IMR-90 (cell line): ENCODE data around the gene SPC25. TPM values are rescaled to one million over a fixed set of nuclear protein-coding genes. Genes with fewer than 3 reads are reported as not detected.

Experiments used
- ATAC-seq: fragments of 200-7000 bp; cut with Tn5 transposase; 2 replicates; pipeline ENCODE4 v1.9.1; 2020; ENCODE audit warnings: low read depth, mild to moderate bottlenecking, moderate library complexity
- BruUV-seq: library from RNA; stranded (reverse); fragments of 400-500 nt; replicated peaks from 2 replicates; lab custom pipeline; 2021; lab: Mats Ljungman, UMichigan
- CTCF ChIA-PET: fragments of 300-600 bp; formaldehyde crosslinking; extraction: SDS; loops from one replicate; lab custom pipeline; 2021; ENCODE audit warnings: antibody characterized with exemption; lab: Yijun Ruan, JAX
- POLR2A ChIA-PET: fragments of 300-600 bp; sonication (Branson Sonifier 250); formaldehyde crosslinking; loops from one replicate; lab custom pipeline; 2022; ENCODE audit warnings: antibody characterized with exemption; ENCODE audit not compliant: unreplicated experiment; lab: Charles Lee
- DNase-seq: peaks from one replicate; pipeline ENCODE4 v3.0.0; 2013
- H2AFZ ChIP-seq: replicated peaks from 2 replicates; pipeline ENCODE3; 2013; ENCODE audit warnings: low read length, mild to moderate bottlenecking; ENCODE audit not compliant: poor library complexity
- H2AK5ac ChIP-seq: 2 replicates; pipeline ENCODE4 v1.6.1; 2013; ENCODE audit warnings: low read depth, low read length, inconsistent platforms
- H2AK9ac ChIP-seq: replicated peaks from 2 replicates; pipeline ENCODE3; 2013; ENCODE audit warnings: mild to moderate bottlenecking, low read depth, low read length, moderate library complexity; ENCODE audit not compliant: poor library complexity
- H2BK120ac ChIP-seq: 2 replicates; pipeline ENCODE4 v1.6.1; 2013; ENCODE audit warnings: low read depth, low read length, inconsistent platforms
- H2BK15ac ChIP-seq: 3 replicates; pipeline ENCODE4 v1.6.1; 2013; ENCODE audit warnings: low read depth, low read length, inconsistent platforms
- H2BK20ac ChIP-seq: 2 replicates; pipeline ENCODE4 v1.6.1; 2013; ENCODE audit warnings: low read depth, mild to moderate bottlenecking, inconsistent platforms, low read length, moderate library complexity
- H2BK5ac ChIP-seq: 2 replicates; pipeline ENCODE4 v1.6.1; 2013; ENCODE audit warnings: mild to moderate bottlenecking, low read depth, low read length, inconsistent platforms; ENCODE audit not compliant: poor library complexity, severe bottlenecking
- H3K14ac ChIP-seq: replicated peaks from 2 replicates; pipeline ENCODE4 v1.6.1; 2013; ENCODE audit warnings: low read depth, low read length, inconsistent platforms
- H3K18ac ChIP-seq: 2 replicates; pipeline ENCODE4 v1.6.1; 2013; ENCODE audit warnings: low read depth, low read length, control low read depth
- H3K23ac ChIP-seq: 2 replicates; pipeline ENCODE4 v1.6.1; 2013; ENCODE audit warnings: low read depth, low read length, inconsistent platforms
- H3K27ac ChIP-seq: 2 replicates; pipeline ENCODE4 v1.5.1; 2013; ENCODE audit warnings: mild to moderate bottlenecking, control low read depth, low read length; ENCODE audit not compliant: insufficient read depth
- H3K27me3 ChIP-seq: 2 replicates; pipeline ENCODE4 v1.6.1; 2013; ENCODE audit warnings: low read length; ENCODE audit not compliant: control insufficient read depth, insufficient read depth
- H3K36me3 ChIP-seq: 2 replicates; pipeline ENCODE4 v1.6.1; 2013; ENCODE audit warnings: low read length, mixed read lengths; ENCODE audit not compliant: control insufficient read depth, insufficient read depth
- H3K4ac ChIP-seq: 2 replicates; pipeline ENCODE4 v1.6.1; 2013; ENCODE audit warnings: low read depth, low read length, inconsistent platforms
- H3K4me1 ChIP-seq: 2 replicates; pipeline ENCODE4 v1.6.1; 2013; ENCODE audit warnings: low read length, mixed read lengths; ENCODE audit not compliant: control insufficient read depth, insufficient read depth
- H3K4me2 ChIP-seq: 2 replicates; pipeline ENCODE4 v1.6.1; 2013; ENCODE audit warnings: low read depth, mild to moderate bottlenecking, control low read depth, low read length, moderate library complexity
- H3K4me3 ChIP-seq: 2 replicates; pipeline ENCODE4 v1.5.1; 2013; ENCODE audit warnings: low read depth, mild to moderate bottlenecking, control low read depth, low read length, moderate library complexity; ENCODE audit not compliant: insufficient read depth
- H3K56ac ChIP-seq: 2 replicates; pipeline ENCODE4 v1.6.1; 2013; ENCODE audit warnings: low read length, inconsistent platforms; ENCODE audit not compliant: insufficient read depth; ENCODE audit errors: extremely low read depth
- H3K79me1 ChIP-seq, 2 experiments: 2 replicates each; pipeline ENCODE4 v1.6.1; 2013; ENCODE audit warnings: low read length in 2 of 2, inconsistent platforms in 1 of 2, low read depth in 1 of 2
- H3K9ac ChIP-seq: 2 replicates; pipeline ENCODE4 v1.6.1; 2013; ENCODE audit warnings: low read depth, low read length, control low read depth
- H3K9me1 ChIP-seq: 2 replicates; pipeline ENCODE4 v1.6.1; 2013; ENCODE audit warnings: low read length, inconsistent platforms; ENCODE audit not compliant: insufficient read depth
- H3K9me3 ChIP-seq: 2 replicates; pipeline ENCODE4 v1.6.1; 2013; ENCODE audit warnings: low read length; ENCODE audit not compliant: control insufficient read depth, insufficient read depth
- H4K20me1 ChIP-seq: 2 replicates; pipeline ENCODE4 v1.6.1; 2013; ENCODE audit warnings: low read length, inconsistent platforms; ENCODE audit not compliant: insufficient read depth
- H4K5ac ChIP-seq: 2 replicates; pipeline ENCODE4 v1.6.1; 2013; ENCODE audit warnings: mild to moderate bottlenecking, low read depth, low read length, control low read depth
- H4K8ac ChIP-seq, 2 experiments: 2 replicates each; pipeline ENCODE4 v1.6.1; 2013; ENCODE audit warnings: low read depth in 2 of 2, low read length in 2 of 2, control low read depth in 1 of 2, inconsistent platforms in 1 of 2
- H4K91ac ChIP-seq: 2 replicates; pipeline ENCODE4 v1.6.1; 2013; ENCODE audit warnings: low read depth, low read length, inconsistent platforms; ENCODE audit not compliant: insufficient read depth
- CEBPB ChIP-seq: IDR thresholded peaks from 2 replicates; pipeline ENCODE4 v1.6.1; 2012; ENCODE audit warnings: low read depth, low read length, improper control_type of control experiment
- FOS ChIP-seq: fragments of 150-350 bp; IDR thresholded peaks from 2 replicates; pipeline ENCODE4 v1.6.1; 2016; ENCODE audit warnings: low read depth, low read length
- MAFK ChIP-seq: IDR thresholded peaks from 2 replicates; pipeline ENCODE4 v1.6.1; 2012; ENCODE audit warnings: low read depth, low read length, improper control_type of control experiment
- MAZ ChIP-seq: IDR thresholded peaks from 2 replicates; pipeline ENCODE4 v1.6.1; 2012; ENCODE audit warnings: low read depth, mild to moderate bottlenecking, low read length, improper control_type of control experiment, moderate library complexity, borderline replicate concordance
- MXI1 ChIP-seq: IDR thresholded peaks from 2 replicates; pipeline ENCODE4 v1.6.1; 2012; ENCODE audit warnings: low read depth, mild to moderate bottlenecking, low read length, moderate library complexity, borderline replicate concordance
- NFE2L2 ChIP-seq: fragments of 150-350 bp; IDR thresholded peaks from 2 replicates; pipeline ENCODE4 v1.6.1; 2016; ENCODE audit warnings: low read depth, mild to moderate bottlenecking, low read length
- POLR2A ChIP-seq: IDR thresholded peaks from 2 replicates; pipeline ENCODE4 v1.6.1; 2012; ENCODE audit warnings: mild to moderate bottlenecking, low read depth, low read length
- RAD21 ChIP-seq: IDR thresholded peaks from 2 replicates; pipeline ENCODE4 v1.6.1; 2012; ENCODE audit warnings: low read length, improper control_type of control experiment
- RFX5 ChIP-seq: IDR thresholded peaks from 2 replicates; pipeline ENCODE4 v1.8.0; 2012; ENCODE audit warnings: low read depth, mild to moderate bottlenecking, low read length, moderate library complexity
- WGBS, 2 experiments: methylation state at CpG; one replicate each; pipeline versions ENCODE4 v1.1.5 to v1.1.7; 2013; ENCODE audit warnings: missing lambda C conversion rate in 2 of 2; ENCODE audit not compliant: insufficient read length in 1 of 2; ENCODE audit errors: extremely low coverage in 2 of 2; 5-methylcytosine and 5-hydroxymethylcytosine counted together
- dilution Hi-C: fragments of 300-500 bp; cut with HindIII; formaldehyde crosslinking; loops from one replicate; pipeline ENCODE4 v1.14.3; 2018; ENCODE audit warnings: low sequenced_read_pairs; ENCODE audit not compliant: unreplicated experiment
- in situ Hi-C: fragments of 300-500 bp; cut with MboI; formaldehyde crosslinking; loops from 3 replicates; pipeline ENCODE4 v1.14.3; 2019; ENCODE audit warnings: low sequenced_read_pairs, inconsistent platforms, mixed read lengths
- intact Hi-C: fragments of 100-400 bp; cut with micrococcal nuclease; formaldehyde crosslinking; loops from 2 replicates; pipeline ENCODE4 v1.10.0; 2022
- polyA plus RNA-seq, 3 experiments: library from polyadenylated mRNA; depleted of rRNA; stranded (reverse); fragments of >200 nt; gene quantifications; 2 replicates each; pipeline ENCODE4 v1.2.3, GENCODE V29; 2012; ENCODE audit warnings: low replicate concordance in 1 of 3
- total RNA-seq: library from RNA; depleted of rRNA; stranded (reverse); fragments of >200 nt; gene quantifications from 2 replicates; pipeline ENCODE4 v1.2.3, GENCODE V29; 2012
- TF ChIP-seq, protein P1 (sequence below): fragments of 150-350 bp; IDR thresholded peaks from 2 replicates; pipeline ENCODE4 v1.6.1; 2016; ENCODE audit warnings: low read depth, mild to moderate bottlenecking, low read length, moderate library complexity, borderline replicate concordance
- TF ChIP-seq, protein P2 (sequence below): conservative IDR thresholded peaks from 2 replicates; pipeline ENCODE4 v1.5.1; 2012; ENCODE audit warnings: mild to moderate bottlenecking, low read depth, low read length, improper control_type of control experiment
- TF ChIP-seq, protein P3 (sequence below): fragments of 150-350 bp; IDR thresholded peaks from 2 replicates; pipeline ENCODE4 v1.6.1; 2017; ENCODE audit warnings: mild to moderate bottlenecking, antibody characterized with exemption, low read length, low read depth

Gene SPC25
- total and polyA plus RNA-seq, 2 of the 4 experiments (the other 2 are of a cell fraction) = 2.0 to 7.1 TPM

DNA sequence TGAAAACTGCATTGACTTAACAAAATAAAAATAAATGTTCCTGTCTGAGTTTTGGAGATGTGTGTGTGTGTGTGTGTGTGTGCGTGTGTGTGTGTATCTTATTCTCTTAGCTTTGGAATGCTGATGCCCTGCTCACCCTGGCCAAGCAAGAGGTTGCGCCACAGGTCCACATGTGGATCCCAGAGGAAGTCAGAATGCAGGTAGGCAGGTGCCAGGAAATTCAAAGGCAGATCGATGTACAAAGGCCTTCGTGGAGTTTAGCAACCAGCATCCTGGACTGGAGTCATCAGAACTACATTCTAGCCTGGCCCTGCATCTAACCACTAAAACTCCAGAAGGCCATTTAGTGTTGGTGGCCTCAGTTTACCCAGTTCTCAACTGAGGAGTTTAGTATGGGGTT, 23.3 kb upstream of the SPC25 start (continued):
- TF ChIP-seq, protein P1, sequence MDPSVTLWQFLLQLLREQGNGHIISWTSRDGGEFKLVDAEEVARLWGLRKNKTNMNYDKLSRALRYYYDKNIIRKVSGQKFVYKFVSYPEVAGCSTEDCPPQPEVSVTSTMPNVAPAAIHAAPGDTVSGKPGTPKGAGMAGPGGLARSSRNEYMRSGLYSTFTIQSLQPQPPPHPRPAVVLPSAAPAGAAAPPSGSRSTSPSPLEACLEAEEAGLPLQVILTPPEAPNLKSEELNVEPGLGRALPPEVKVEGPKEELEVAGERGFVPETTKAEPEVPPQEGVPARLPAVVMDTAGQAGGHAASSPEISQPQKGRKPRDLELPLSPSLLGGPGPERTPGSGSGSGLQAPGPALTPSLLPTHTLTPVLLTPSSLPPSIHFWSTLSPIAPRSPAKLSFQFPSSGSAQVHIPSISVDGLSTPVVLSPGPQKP = no peak
- TF ChIP-seq CEBPB = no peak

DNA sequence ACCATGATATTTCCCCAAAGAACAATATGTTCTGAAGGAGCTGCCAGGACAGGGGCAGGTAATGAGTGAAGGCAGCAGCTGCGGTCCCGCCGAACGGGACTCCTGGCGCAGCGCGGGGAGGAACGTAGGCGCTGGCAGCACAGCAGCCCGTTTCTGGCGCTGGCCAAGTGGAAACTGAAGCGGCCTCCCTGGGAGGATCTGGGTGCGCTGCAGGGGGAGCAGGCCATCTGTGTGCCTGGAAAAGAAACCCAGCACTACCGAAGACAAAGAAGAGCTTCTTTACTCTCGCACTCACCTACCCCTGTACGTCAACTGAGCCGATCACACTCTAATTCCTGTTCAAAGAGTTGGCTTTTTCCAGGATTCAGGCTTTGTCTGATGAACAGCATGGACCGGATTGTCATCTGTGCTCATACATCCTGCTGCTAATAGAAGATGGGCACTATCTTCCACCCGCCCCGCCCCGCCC, 22.7 kb upstream of the SPC25 start:
- no peaks in the 10 kb centered on the region for H3K9me3 ChIP-seq
- H2BK20ac ChIP-seq = no peak overlapping the region
- no peak overlapping the region for H4K8ac ChIP-seq
- dilution Hi-C loops = no loop called here
- no peak overlapping the region for H2BK5ac ChIP-seq
- H3K36me3 ChIP-seq = no peaks in the 10 kb centered on the region
- no peak overlapping the region for H3K14ac ChIP-seq
- POLR2A ChIA-PET = no interaction called here
- in situ Hi-C loops = no loop called here
- no peak overlapping the region for H4K5ac ChIP-seq
- no peak overlapping the region for H3K18ac ChIP-seq
- H4K20me1 ChIP-seq = no peaks in the 10 kb centered on the region
- no peaks in the 10 kb centered on the region for H3K4me1 ChIP-seq
- intact Hi-C loops = loop anchor here (10.0 kb wide), 1 partner anchor 778 kb away; no protein-coding TSS in a partner anchor
- H3K4ac ChIP-seq = no peak overlapping the region
- H3K9me1 ChIP-seq = no peaks in the 10 kb centered on the region
- no TSS peak for BruUV-seq
- H2AK9ac ChIP-seq = no peak overlapping the region
- no peak overlapping the region for H3K23ac ChIP-seq
- H2BK120ac ChIP-seq = no peak overlapping the region
- DNase-seq = peak; percentile 4
- peak; percentile 68 for ATAC-seq
- H3K9ac ChIP-seq = 0 out of 2 replicates have a peak overlapping the region, but pooled peaks have one; percentile 41
- H3K27me3 ChIP-seq = peaks cover 16% of the 10 kb centered on the region
- no peak overlapping the region for H2BK15ac ChIP-seq
- peak overlapping the region; percentile 15 for H3K4me3 ChIP-seq
- no peaks in the 10 kb centered on the region for H3K79me1 ChIP-seq
- H2AFZ ChIP-seq = peak overlapping the region; percentile 19
- H3K56ac ChIP-seq = no peak overlapping the region
- H3K27ac ChIP-seq = no peak overlapping the region
- WGBS, 2 experiments = 37% methylated on average over 3 of the region's 21 CpGs; no CpG with 5 or more reads in 1 of the 2 experiments
- no peak overlapping the region for H2AK5ac ChIP-seq
- CTCF ChIA-PET = interaction anchor here (0.6 kb wide), 1 partner anchor 641 kb away, joined by 3 read pairs; no protein-coding TSS in a partner anchor
- peak overlapping the region; percentile 82 for H3K4me2 ChIP-seq
- no peak overlapping the region for H4K91ac ChIP-seq
- TF ChIP-seq MXI1 = no peak
- TF ChIP-seq NFE2L2 = no peak
- TF ChIP-seq, protein P2, sequence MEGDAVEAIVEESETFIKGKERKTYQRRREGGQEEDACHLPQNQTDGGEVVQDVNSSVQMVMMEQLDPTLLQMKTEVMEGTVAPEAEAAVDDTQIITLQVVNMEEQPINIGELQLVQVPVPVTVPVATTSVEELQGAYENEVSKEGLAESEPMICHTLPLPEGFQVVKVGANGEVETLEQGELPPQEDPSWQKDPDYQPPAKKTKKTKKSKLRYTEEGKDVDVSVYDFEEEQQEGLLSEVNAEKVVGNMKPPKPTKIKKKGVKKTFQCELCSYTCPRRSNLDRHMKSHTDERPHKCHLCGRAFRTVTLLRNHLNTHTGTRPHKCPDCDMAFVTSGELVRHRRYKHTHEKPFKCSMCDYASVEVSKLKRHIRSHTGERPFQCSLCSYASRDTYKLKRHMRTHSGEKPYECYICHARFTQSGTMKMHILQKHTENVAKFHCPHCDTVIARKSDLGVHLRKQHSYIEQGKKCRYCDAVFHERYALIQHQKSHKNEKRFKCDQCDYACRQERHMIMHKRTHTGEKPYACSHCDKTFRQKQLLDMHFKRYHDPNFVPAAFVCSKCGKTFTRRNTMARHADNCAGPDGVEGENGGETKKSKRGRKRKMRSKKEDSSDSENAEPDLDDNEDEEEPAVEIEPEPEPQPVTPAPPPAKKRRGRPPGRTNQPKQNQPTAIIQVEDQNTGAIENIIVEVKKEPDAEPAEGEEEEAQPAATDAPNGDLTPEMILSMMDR = no peak
- no peak for TF ChIP-seq RFX5
- TF ChIP-seq RAD21 = no peak
- TF ChIP-seq POLR2A = no peak
- TF ChIP-seq, protein P3, sequence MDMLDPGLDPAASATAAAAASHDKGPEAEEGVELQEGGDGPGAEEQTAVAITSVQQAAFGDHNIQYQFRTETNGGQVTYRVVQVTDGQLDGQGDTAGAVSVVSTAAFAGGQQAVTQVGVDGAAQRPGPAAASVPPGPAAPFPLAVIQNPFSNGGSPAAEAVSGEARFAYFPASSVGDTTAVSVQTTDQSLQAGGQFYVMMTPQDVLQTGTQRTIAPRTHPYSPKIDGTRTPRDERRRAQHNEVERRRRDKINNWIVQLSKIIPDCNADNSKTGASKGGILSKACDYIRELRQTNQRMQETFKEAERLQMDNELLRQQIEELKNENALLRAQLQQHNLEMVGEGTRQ = no peak
- TF ChIP-seq MAFK = no peak
- no peak for TF ChIP-seq FOS
- TF ChIP-seq MAZ = no peak
- TF ChIP-seq, protein P1 = no peak
